GM23338 (cell line): ENCODE data around the gene SHMT1.

Source experiments
- EZH2 ChIP-seq: fragments of 200-600 bp; sonication (generic); IDR thresholded peaks from one replicate; pipeline ENCODE4 v1.8.0; 2017; ENCODE audit warnings: antibody characterized with exemption, mild to moderate bottlenecking, low read depth; ENCODE audit not compliant: unreplicated experiment
- EZH2phosphoT487 ChIP-seq: fragments of 200-600 bp; sonication (generic); IDR thresholded peaks from one replicate; pipeline ENCODE4 v1.8.1; 2018; ENCODE audit warnings: antibody characterized with exemption; ENCODE audit not compliant: unreplicated experiment
- JUNB ChIP-seq: IDR thresholded peaks from one replicate; pipeline ENCODE4 v1.6.1; 2016; ENCODE audit warnings: antibody characterized with exemption; ENCODE audit not compliant: unreplicated experiment
- POLR2AphosphoS5 ChIP-seq: IDR thresholded peaks from 2 replicates; pipeline ENCODE4 v1.6.1; 2016; ENCODE audit warnings: antibody characterized with exemption, low read depth
- ZNF331 ChIP-seq: fragments of 250-450 bp; sonication (Bioruptor Pico); IDR thresholded peaks from 2 replicates; pipeline ENCODE4 v1.5.0; 2020; ENCODE audit warnings: low read depth, mild to moderate bottlenecking, moderate library complexity
- TF ChIP-seq, protein P1 (sequence below), 2 experiments: fragments of 200-600 bp in 1 of 2; sonication (generic) in 1 of 2; conservative IDR thresholded peaks; 2 replicates each; pipeline versions ENCODE4 v1.5.1 to v1.6.1; 2016 to 2017; ENCODE audit warnings: antibody characterized with exemption in 2 of 2, low read depth in 2 of 2, mild to moderate bottlenecking in 2 of 2, moderate library complexity in 1 of 2
- TF ChIP-seq, protein P2 (sequence below): IDR thresholded peaks from 2 replicates; pipeline ENCODE4 v1.6.1; 2016; ENCODE audit warnings: antibody characterized with exemption
- TF ChIP-seq, protein P3 (sequence below): fragments of 250-450 bp; sonication (Bioruptor Pico); IDR thresholded peaks from 2 replicates; pipeline ENCODE4 v1.5.0; 2020; ENCODE audit warnings: mild to moderate bottlenecking, moderate library complexity
- TF ChIP-seq, protein P4 (sequence below): IDR thresholded peaks from one replicate; pipeline ENCODE4 v1.6.1; 2018; ENCODE audit warnings: antibody characterized with exemption; ENCODE audit not compliant: unreplicated experiment

DNA sequence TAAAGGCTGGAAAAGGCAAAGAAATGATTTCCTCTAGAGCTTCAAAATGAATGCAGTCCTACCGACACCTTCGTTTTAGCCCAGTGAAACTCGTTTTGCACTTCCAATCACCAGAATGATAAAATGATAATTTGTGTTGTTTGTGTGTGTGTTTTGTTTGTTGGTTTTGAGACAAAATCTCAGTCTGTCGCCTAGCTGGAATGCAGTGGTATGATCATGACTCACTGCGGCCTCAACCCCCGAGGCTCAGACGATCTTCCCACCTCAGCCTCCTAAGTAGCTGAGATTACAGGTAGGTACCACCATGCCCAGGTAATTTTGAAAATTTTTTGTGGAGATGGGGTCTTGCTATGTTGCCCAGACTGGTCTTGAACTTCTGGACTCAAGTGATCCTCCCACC is 10.9 kb upstream of the SHMT1 start:
- no peak for TF ChIP-seq EZH2
- TF ChIP-seq, protein P1, sequence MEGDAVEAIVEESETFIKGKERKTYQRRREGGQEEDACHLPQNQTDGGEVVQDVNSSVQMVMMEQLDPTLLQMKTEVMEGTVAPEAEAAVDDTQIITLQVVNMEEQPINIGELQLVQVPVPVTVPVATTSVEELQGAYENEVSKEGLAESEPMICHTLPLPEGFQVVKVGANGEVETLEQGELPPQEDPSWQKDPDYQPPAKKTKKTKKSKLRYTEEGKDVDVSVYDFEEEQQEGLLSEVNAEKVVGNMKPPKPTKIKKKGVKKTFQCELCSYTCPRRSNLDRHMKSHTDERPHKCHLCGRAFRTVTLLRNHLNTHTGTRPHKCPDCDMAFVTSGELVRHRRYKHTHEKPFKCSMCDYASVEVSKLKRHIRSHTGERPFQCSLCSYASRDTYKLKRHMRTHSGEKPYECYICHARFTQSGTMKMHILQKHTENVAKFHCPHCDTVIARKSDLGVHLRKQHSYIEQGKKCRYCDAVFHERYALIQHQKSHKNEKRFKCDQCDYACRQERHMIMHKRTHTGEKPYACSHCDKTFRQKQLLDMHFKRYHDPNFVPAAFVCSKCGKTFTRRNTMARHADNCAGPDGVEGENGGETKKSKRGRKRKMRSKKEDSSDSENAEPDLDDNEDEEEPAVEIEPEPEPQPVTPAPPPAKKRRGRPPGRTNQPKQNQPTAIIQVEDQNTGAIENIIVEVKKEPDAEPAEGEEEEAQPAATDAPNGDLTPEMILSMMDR (conservative IDR thresholded peaks at IDR 0.05; ENCODE audit: low read depth in 2 of 2), result no peak
- TF ChIP-seq POLR2AphosphoS5, result no peak
- TF ChIP-seq ZNF331 (CRISPR knock-in tag), result no peak
- TF ChIP-seq, protein P2, sequence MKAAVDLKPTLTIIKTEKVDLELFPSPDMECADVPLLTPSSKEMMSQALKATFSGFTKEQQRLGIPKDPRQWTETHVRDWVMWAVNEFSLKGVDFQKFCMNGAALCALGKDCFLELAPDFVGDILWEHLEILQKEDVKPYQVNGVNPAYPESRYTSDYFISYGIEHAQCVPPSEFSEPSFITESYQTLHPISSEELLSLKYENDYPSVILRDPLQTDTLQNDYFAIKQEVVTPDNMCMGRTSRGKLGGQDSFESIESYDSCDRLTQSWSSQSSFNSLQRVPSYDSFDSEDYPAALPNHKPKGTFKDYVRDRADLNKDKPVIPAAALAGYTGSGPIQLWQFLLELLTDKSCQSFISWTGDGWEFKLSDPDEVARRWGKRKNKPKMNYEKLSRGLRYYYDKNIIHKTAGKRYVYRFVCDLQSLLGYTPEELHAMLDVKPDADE, result no peak
- TF ChIP-seq, protein P3, sequence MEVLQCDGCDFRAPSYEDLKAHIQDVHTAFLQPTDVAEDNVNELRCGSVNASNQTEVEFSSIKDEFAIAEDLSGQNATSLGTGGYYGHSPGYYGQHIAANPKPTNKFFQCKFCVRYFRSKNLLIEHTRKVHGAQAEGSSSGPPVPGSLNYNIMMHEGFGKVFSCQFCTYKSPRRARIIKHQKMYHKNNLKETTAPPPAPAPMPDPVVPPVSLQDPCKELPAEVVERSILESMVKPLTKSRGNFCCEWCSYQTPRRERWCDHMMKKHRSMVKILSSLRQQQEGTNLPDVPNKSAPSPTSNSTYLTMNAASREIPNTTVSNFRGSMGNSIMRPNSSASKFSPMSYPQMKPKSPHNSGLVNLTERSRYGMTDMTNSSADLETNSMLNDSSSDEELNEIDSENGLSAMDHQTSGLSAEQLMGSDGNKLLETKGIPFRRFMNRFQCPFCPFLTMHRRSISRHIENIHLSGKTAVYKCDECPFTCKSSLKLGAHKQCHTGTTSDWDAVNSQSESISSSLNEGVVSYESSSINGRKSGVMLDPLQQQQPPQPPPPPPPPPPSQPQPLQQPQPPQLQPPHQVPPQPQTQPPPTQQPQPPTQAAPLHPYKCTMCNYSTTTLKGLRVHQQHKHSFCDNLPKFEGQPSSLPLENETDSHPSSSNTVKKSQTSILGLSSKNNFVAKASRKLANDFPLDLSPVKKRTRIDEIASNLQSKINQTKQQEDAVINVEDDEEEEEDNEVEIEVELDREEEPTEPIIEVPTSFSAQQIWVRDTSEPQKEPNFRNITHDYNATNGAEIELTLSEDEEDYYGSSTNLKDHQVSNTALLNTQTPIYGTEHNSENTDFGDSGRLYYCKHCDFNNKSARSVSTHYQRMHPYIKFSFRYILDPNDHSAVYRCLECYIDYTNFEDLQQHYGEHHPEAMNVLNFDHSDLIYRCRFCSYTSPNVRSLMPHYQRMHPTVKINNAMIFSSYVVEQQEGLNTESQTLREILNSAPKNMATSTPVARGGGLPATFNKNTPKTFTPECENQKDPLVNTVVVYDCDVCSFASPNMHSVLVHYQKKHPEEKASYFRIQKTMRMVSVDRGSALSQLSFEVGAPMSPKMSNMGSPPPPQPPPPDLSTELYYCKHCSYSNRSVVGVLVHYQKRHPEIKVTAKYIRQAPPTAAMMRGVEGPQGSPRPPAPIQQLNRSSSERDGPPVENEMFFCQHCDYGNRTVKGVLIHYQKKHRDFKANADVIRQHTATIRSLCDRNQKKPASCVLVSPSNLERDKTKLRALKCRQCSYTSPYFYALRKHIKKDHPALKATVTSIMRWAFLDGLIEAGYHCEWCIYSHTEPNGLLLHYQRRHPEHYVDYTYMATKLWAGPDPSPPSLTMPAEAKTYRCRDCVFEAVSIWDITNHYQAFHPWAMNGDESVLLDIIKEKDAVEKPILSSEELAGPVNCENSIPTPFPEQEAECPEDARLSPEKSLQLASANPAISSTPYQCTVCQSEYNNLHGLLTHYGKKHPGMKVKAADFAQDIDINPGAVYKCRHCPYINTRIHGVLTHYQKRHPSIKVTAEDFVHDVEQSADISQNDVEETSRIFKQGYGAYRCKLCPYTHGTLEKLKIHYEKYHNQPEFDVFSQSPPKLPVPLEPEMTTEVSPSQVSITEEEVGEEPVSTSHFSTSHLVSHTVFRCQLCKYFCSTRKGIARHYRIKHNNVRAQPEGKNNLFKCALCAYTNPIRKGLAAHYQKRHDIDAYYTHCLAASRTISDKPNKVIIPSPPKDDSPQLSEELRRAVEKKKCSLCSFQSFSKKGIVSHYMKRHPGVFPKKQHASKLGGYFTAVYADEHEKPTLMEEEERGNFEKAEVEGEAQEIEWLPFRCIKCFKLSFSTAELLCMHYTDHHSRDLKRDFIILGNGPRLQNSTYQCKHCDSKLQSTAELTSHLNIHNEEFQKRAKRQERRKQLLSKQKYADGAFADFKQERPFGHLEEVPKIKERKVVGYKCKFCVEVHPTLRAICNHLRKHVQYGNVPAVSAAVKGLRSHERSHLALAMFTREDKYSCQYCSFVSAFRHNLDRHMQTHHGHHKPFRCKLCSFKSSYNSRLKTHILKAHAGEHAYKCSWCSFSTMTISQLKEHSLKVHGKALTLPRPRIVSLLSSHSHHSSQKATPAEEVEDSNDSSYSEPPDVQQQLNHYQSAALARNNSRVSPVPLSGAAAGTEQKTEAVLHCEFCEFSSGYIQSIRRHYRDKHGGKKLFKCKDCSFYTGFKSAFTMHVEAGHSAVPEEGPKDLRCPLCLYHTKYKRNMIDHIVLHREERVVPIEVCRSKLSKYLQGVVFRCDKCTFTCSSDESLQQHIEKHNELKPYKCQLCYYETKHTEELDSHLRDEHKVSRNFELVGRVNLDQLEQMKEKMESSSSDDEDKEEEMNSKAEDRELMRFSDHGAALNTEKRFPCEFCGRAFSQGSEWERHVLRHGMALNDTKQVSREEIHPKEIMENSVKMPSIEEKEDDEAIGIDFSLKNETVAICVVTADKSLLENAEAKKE (CRISPR knock-in tag), result no peak
- no peak for TF ChIP-seq EZH2phosphoT487
- TF ChIP-seq, protein P4, sequence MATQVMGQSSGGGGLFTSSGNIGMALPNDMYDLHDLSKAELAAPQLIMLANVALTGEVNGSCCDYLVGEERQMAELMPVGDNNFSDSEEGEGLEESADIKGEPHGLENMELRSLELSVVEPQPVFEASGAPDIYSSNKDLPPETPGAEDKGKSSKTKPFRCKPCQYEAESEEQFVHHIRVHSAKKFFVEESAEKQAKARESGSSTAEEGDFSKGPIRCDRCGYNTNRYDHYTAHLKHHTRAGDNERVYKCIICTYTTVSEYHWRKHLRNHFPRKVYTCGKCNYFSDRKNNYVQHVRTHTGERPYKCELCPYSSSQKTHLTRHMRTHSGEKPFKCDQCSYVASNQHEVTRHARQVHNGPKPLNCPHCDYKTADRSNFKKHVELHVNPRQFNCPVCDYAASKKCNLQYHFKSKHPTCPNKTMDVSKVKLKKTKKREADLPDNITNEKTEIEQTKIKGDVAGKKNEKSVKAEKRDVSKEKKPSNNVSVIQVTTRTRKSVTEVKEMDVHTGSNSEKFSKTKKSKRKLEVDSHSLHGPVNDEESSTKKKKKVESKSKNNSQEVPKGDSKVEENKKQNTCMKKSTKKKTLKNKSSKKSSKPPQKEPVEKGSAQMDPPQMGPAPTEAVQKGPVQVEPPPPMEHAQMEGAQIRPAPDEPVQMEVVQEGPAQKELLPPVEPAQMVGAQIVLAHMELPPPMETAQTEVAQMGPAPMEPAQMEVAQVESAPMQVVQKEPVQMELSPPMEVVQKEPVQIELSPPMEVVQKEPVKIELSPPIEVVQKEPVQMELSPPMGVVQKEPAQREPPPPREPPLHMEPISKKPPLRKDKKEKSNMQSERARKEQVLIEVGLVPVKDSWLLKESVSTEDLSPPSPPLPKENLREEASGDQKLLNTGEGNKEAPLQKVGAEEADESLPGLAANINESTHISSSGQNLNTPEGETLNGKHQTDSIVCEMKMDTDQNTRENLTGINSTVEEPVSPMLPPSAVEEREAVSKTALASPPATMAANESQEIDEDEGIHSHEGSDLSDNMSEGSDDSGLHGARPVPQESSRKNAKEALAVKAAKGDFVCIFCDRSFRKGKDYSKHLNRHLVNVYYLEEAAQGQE, result no peak
- no peak for TF ChIP-seq JUNB
